Stomach (tissue), 9 donors: ENCODE results near the gene NOA1. TPM values are rescaled to one million over a fixed set of nuclear protein-coding genes. Genes with fewer than 3 reads are reported as not detected.

Experiments used
- DNase-seq, 2 donors: peaks; one replicate each; pipeline versions ENCODE4 v3.0.0 to v3.0.0-alpha.2; 2013 to 2019
- H3K27ac ChIP-seq, 5 donors: fragments of 200-600 bp in 4 of 5; sonication (generic) in 4 of 5; one replicate each; pipeline ENCODE4 v1.5.1; 2013 to 2019; ENCODE audit warnings: mild to moderate bottlenecking in 1 of 5, moderate library complexity in 1 of 5
- H3K27me3 ChIP-seq, 3 donors: fragments of 200-600 bp; sonication (generic); one replicate each; pipeline ENCODE4 v1.5.1; 2017 to 2019; ENCODE audit warnings: mixed run types in 1 of 3
- H3K36me3 ChIP-seq, 4 donors: fragments of 200-600 bp; sonication (generic); 1 replicate in 3 of 4; 2 replicates in 1 of 4; pipeline ENCODE4 v1.5.1; 2016 to 2019
- H3K4me1 ChIP-seq, 4 donors: fragments of 200-600 bp; sonication (generic); one replicate each; pipeline ENCODE4 v1.5.1; 2016 to 2019
- H3K4me3 ChIP-seq, 4 donors: fragments of 200-600 bp; sonication (generic) in 3 of 4; one replicate each; pipeline ENCODE4 v1.5.1; 2016 to 2019; ENCODE audit warnings: mild to moderate bottlenecking in 1 of 4
- H3K9me3 ChIP-seq, 4 donors: fragments of 200-600 bp; sonication (generic); one replicate each; pipeline ENCODE4 v1.5.1; 2016 to 2019
- CTCF ChIP-seq, 7 experiments: fragments of 450-650 bp in 4 of 7; fragments of 200-600 bp in 3 of 7; sonication (generic) in 3 of 7; IDR thresholded peaks; one replicate each; pipeline ENCODE4 v1.5.1; 2016 to 2019; ENCODE audit warnings: antibody characterized with exemption in 7 of 7, control low read depth in 2 of 7, mild to moderate bottlenecking in 1 of 7
- EP300 ChIP-seq: sonication (generic); formaldehyde crosslinking; IDR thresholded peaks from one replicate; pipeline ENCODE4 v1.6.1; 2017; ENCODE audit warnings: antibody characterized with exemption
- POLR2A ChIP-seq, 4 donors: fragments of 450-650 bp; IDR thresholded peaks; one replicate each; pipeline ENCODE4 v1.6.1; 2016; ENCODE audit warnings: antibody characterized with exemption in 4 of 4, control low read depth in 2 of 4, mild to moderate bottlenecking in 1 of 4, moderate library complexity in 1 of 4
- POLR2AphosphoS5 ChIP-seq, 3 donors: sonication (generic); formaldehyde crosslinking; IDR thresholded peaks; one replicate each; pipeline ENCODE4 v1.6.1; 2016; ENCODE audit warnings: antibody characterized with exemption in 3 of 3
- WGBS, 5 donors: extraction: QIAGEN DNeasy Blood & Tissue Kit in 3 of 5; methylation state at CpG; one replicate each; pipeline versions ENCODE4 v1.1.5 to v1.1.7; 2013 to 2018; 5-methylcytosine and 5-hydroxymethylcytosine counted together
- intact Hi-C: fragments of 100-400 bp; cut with DNase I; formaldehyde crosslinking; loops from one replicate; pipeline ENCODE4 v1.15.1; 2023; ENCODE audit warnings: low total_unique reads
- polyA plus RNA-seq, 3 donors: library from polyadenylated mRNA; stranded (reverse); fragments of 200-250 nt; gene quantifications; one replicate each; pipeline ENCODE4 v1.2.3, GENCODE V29; 2013
- total RNA-seq, 5 donors: library from RNA; depleted of rRNA; stranded (reverse); fragments of >200 nt; gene quantifications; one replicate each; pipeline versions ENCODE4 v1.1.0 to v1.2.3, GENCODE V29; 2014 to 2016
- donor health status: healthy with polysubstance abuse.
- donor health status: Bipolar disorder and iron deficiency.
- donor health status: healthy.

NOA1 gene
- total and polyA plus RNA-seq, 8 donors: 1.2 to 81.7 (median 12.8) TPM

- Histone ChIP-seq H3K4me3 (no peak overlapping the region), H3K36me3 (peaks cover 56 to 96% (median 92%) of the 10 kb centered on the region in 4 donors), H3K4me1 (peaks cover 0 to 19% (median 8%) of the 10 kb centered on the region in 4 donors), H3K27me3 (no peaks in the 10 kb centered on the region), H3K27ac (no peak overlapping the region), H3K9me3 (no peaks in the 10 kb centered on the region)
- intact Hi-C loops: no loop called here
- TF ChIP-seq EP300 (no peak), CTCF (IDR thresholded peaks at IDR 0.05) (no peak), POLR2AphosphoS5 (IDR thresholded peaks at IDR 0.05) (no peak), POLR2A (IDR thresholded peaks at IDR 0.05) (no peak)
- DNase-seq: no peak
- WGBS, 5 donors: 85 to 94% (median 90%) methylated on average over 6 of the region's 6 CpGs
Observed at GRCh38 chr4:56990109-56990905, 12.9 kb upstream of the NOA1 start.

GRCh38 chr4:56986952-56987351 is 9.5 kb upstream of the NOA1 start:
- no peak for DNase-seq
- Histone ChIP-seq H3K4me1 (peaks cover 0 to 35% (median 21%) of the 10 kb centered on the region in 4 donors), H3K9me3 (no peaks in the 10 kb centered on the region), H3K36me3 (peaks cover 48 to 72% (median 69%) of the 10 kb centered on the region in 4 donors), H3K27me3 (no peaks in the 10 kb centered on the region), H3K4me3 (no peak overlapping the region), H3K27ac (no peak overlapping the region)
- intact Hi-C loops: no loop called here
- no peak for TF ChIP-seq POLR2AphosphoS5 (IDR thresholded peaks at IDR 0.05)
- no peak for TF ChIP-seq EP300
- no peak for TF ChIP-seq CTCF (IDR thresholded peaks at IDR 0.05)
- TF ChIP-seq POLR2A (IDR thresholded peaks at IDR 0.05): no peak
- 93 to 96% (median 95%) methylated on average over 3 of the region's 3 CpGs for WGBS, 5 donors

- H3K4me1 ChIP-seq: peaks cover 0 to 43% (median 28%) of the 10 kb centered on the region in 4 donors
- TF ChIP-seq POLR2AphosphoS5 (IDR thresholded peaks at IDR 0.05) (no peak), EP300 (no peak), POLR2A (IDR thresholded peaks at IDR 0.05) (no peak), CTCF (IDR thresholded peaks at IDR 0.05) (no peak)
- H3K27ac ChIP-seq: no peak overlapping the region
- no peaks in the 10 kb centered on the region for H3K9me3 ChIP-seq
- 81 to 91% (median 86%) methylated on average over 1 of the region's 1 CpG for WGBS, 5 donors
- no peaks in the 10 kb centered on the region for H3K27me3 ChIP-seq
- intact Hi-C loops: no loop called here
- no peak for DNase-seq
- peaks cover 41 to 64% (median 61%) of the 10 kb centered on the region in 4 donors for H3K36me3 ChIP-seq
- no peak overlapping the region for H3K4me3 ChIP-seq
Observed at GRCh38 chr4:56986192-56986591, 8.8 kb upstream of the NOA1 start.

GRCh38 chr4:56981795-56982201 is 4.4 kb upstream of the NOA1 start:
- TF ChIP-seq POLR2A (IDR thresholded peaks at IDR 0.05) (no peak), CTCF (IDR thresholded peaks at IDR 0.05) (no peak), POLR2AphosphoS5 (IDR thresholded peaks at IDR 0.05) (no peak), EP300 (no peak)

More at GRCh38 chr4:56981795-56982201, 4.4 kb upstream of the NOA1 start:
- no peak overlapping the region for H3K4me3 ChIP-seq
- DNase-seq: peak in 1 of 2 donors; percentile 22
- peak overlapping the region in 2 of 5 donors; percentile 3 to 12 for H3K27ac ChIP-seq
- H3K27me3 ChIP-seq: no peaks in the 10 kb centered on the region
- no peaks in the 10 kb centered on the region for H3K9me3 ChIP-seq
- intact Hi-C loops: no loop called here
- 43 to 62% (median 59%) methylated on average over 4 of the region's 4 CpGs for WGBS, 5 donors
- peaks cover 25 to 69% (median 44%) of the 10 kb centered on the region in 4 donors for H3K4me1 ChIP-seq
- H3K36me3 ChIP-seq: peaks cover 8 to 21% (median 19%) of the 10 kb centered on the region in 4 donors
